Small intestine (tissue), 7 donors: Measurements from ENCODE around the gene CFAP43. TPM values are rescaled to one million over a fixed set of nuclear protein-coding genes. Genes with fewer than 3 reads are reported as not detected.

Source experiments
- DNase-seq, 2 donors: peaks; one replicate each; pipeline versions ENCODE4 v3.0.0 to v3.0.0-alpha.2; 2013
- FAIRE-seq: peaks from 2 replicates; lab custom pipeline; 2012; peaks lifted over from hg19 to GRCh38; lab: Jason Lieb, UNC
- H3K27ac ChIP-seq, 3 donors: one replicate each; pipeline ENCODE4 v1.5.1; 2013; ENCODE audit warnings: low read length in 2 of 3, mild to moderate bottlenecking in 2 of 3, control low read depth in 1 of 3, inconsistent platforms in 1 of 3, low read depth in 1 of 3, moderate library complexity in 1 of 3
- H3K27me3 ChIP-seq, 3 donors: one replicate each; pipeline ENCODE4 v1.6.1; 2013; ENCODE audit warnings: low read length in 3 of 3, inconsistent platforms in 1 of 3; ENCODE audit not compliant: control insufficient read depth in 3 of 3, insufficient read depth in 3 of 3
- H3K36me3 ChIP-seq, 3 donors: one replicate each; pipeline ENCODE4 v1.6.1; 2013; ENCODE audit warnings: low read length in 3 of 3, inconsistent platforms in 1 of 3, low read depth in 1 of 3, mild to moderate bottlenecking in 1 of 3, moderate library complexity in 1 of 3; ENCODE audit not compliant: control insufficient read depth in 3 of 3, insufficient read depth in 2 of 3
- H3K4me1 ChIP-seq, 3 donors: one replicate each; pipeline ENCODE4 v1.6.1; 2013; ENCODE audit warnings: low read length in 2 of 3, inconsistent platforms in 1 of 3, low read depth in 1 of 3, mild to moderate bottlenecking in 1 of 3, moderate library complexity in 1 of 3; ENCODE audit not compliant: control insufficient read depth in 3 of 3, insufficient read depth in 2 of 3
- H3K4me3 ChIP-seq, 3 donors: one replicate each; pipeline ENCODE4 v1.5.1; 2013; ENCODE audit warnings: low read length in 3 of 3, control low read depth in 1 of 3, inconsistent platforms in 1 of 3, low read depth in 1 of 3, mild to moderate bottlenecking in 1 of 3, moderate library complexity in 1 of 3
- H3K9me3 ChIP-seq, 2 donors: one replicate each; pipeline ENCODE4 v1.6.1; 2013; ENCODE audit warnings: low read depth in 1 of 2, low read length in 1 of 2; ENCODE audit not compliant: control insufficient read depth in 2 of 2, insufficient read depth in 1 of 2
- WGBS, 3 donors: extraction: QIAGEN DNeasy Blood & Tissue Kit; methylation state at CpG; one replicate each; pipeline ENCODE4 v1.1.7; 2013; 5-methylcytosine and 5-hydroxymethylcytosine counted together
- polyA plus RNA-seq, 4 donors: library from polyadenylated mRNA; stranded (reverse) in 3 of 4; unstranded in 1 of 4; fragments of 200-250 nt in 3 of 4; fragments of 120-200 nt in 1 of 4; gene quantifications; one replicate each; pipeline versions ENCODE4 v1.2.1 to v1.2.3, GENCODE V29; 2013
- donor health status: healthy with polysubstance abuse.
- donor health status: control.
- donor health status: control.
- donor health status: Bipolar disorder and iron deficiency.
- donor health status: healthy.

Gene CFAP43
- polyA plus RNA-seq, 4 donors: 0.21 to 7.2 TPM; not detected in 2

DNA sequence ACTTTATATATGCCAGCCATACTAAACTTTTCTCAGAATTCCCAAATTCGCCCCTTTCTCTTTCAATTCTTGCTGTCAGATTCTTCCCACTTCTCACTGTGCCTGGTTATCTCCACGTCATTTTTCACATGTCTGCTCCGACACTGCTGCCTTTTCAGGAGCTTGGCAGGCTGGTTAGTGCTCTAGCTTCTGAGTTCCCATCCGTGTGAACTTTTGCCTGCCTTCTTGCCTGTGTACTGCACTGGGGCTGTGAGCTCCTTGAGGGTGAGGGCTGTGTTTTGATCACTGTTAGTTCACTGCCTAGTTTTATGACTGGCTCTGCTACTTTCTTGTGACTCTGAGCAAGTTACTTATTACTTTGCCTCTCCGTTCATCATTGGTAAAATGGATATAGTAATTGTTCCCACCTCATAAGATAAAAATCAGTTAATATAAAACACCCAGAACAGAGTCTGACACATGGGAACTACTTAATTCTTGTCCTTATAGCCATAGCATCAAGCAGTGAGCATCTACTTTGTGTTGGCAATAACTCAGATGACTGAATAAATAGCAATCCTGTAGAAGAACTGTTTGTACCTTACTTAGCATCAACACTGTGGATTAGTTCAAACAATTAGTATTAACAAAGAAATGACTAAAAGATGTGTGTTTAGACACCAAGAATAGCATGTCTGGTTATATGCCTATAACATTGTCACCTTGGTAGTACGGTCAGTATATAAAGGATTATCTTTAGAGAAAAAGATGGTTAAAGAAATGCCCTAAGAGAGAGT lies 28.0 kb upstream of the CFAP43 start:
- H3K4me3 ChIP-seq: no peak overlapping the region
- H3K9me3 ChIP-seq: no peaks in the 10 kb centered on the region
- peak overlapping the region in 2 of 3 donors; percentile 24 to 59 for H3K27ac ChIP-seq
- 75 to 80% (median 77%) methylated on average over 6 of the region's 6 CpGs for WGBS, 3 donors
- FAIRE-seq (no peak), DNase-seq (peak in 1 of 2 donors; percentile 52)
- peaks cover 11 to 32% (median 16%) of the 10 kb centered on the region in 3 donors for H3K36me3 ChIP-seq
- H3K4me1 ChIP-seq: peaks cover 6 to 31% (median 6%) of the 10 kb centered on the region in 3 donors
- no peaks in the 10 kb centered on the region for H3K27me3 ChIP-seq

DNA sequence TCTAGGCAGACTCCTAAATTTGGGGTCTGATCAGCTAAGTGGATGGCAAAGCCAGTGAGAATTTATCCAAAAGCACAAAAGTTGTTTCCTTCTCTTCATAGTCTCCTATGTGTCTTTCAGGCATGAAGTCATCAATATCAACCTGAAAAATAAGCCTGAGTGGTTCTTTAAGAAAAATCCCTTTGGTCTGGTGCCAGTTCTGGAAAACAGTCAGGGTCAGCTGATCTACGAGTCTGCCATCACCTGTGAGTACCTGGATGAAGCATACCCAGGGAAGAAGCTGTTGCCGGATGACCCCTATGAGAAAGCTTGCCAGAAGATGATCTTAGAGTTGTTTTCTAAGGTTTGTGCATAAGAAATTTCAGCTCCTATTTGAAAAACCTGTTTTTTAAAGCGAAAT lies 27.3 kb upstream of the CFAP43 start:
- H3K27ac ChIP-seq: peak overlapping the region in 2 of 3 donors; percentile 24 to 59
- peaks cover 11 to 32% (median 16%) of the 10 kb centered on the region in 3 donors for H3K36me3 ChIP-seq
- H3K4me1 ChIP-seq: peaks cover 5 to 27% (median 6%) of the 10 kb centered on the region in 3 donors
- DNase-seq: no peak
- no peak overlapping the region for H3K4me3 ChIP-seq
- H3K27me3 ChIP-seq: no peaks in the 10 kb centered on the region
- no peaks in the 10 kb centered on the region for H3K9me3 ChIP-seq
- 86 to 93% (median 90%) methylated on average over 3 of the region's 3 CpGs for WGBS, 3 donors
- FAIRE-seq: no peak

DNA sequence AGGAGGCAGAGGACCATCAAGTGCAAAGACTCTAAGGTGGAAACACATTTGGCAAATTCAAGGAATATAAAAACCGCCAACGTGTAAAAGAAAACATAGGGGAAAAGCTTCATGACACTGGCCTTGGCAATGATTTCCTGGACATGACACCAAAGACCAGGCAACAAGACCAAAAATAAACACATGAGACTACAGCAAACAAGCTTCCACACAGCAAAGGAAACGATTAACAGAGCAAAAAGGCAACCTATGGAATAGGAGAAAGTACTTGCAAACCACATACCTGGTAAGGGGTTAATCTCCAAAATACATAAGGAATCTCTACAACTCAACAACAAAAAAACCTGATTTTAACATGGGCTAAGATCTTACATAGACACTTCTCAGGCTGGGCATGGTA lies 26.0 kb upstream of the CFAP43 start:
- peaks cover 11 to 32% (median 15%) of the 10 kb centered on the region in 3 donors for H3K4me1 ChIP-seq
- WGBS, 3 donors: 83 to 86% (median 83%) methylated on average over 3 of the region's 3 CpGs
- FAIRE-seq: no peak

DNA sequence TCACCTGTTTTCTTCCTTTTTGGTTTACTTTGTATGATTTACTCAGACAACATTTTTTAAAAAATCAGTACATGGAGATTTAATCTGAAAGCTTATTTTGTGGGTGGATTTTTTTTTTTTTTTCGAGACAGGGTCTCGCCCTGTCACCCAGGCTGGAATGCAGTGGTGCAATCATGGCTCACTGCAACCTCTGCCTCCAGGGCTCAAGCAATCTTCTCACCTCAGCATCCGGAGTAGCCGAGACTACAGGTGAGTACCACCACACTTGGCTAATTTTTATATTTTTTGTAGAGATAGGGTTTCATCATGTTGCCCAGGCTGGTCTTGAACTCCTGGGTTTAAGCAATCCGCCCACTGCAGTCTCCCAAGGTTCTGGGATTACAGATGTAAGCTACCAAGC lies 25.1 kb upstream of the CFAP43 start:
- DNase-seq (no peak), FAIRE-seq (no peak)
- H3K4me3 ChIP-seq: no peak overlapping the region
- peaks cover 11 to 40% (median 15%) of the 10 kb centered on the region in 3 donors for H3K4me1 ChIP-seq
- H3K27ac ChIP-seq: peak overlapping the region in 1 of 3 donors; percentile 93
- WGBS, 3 donors: 93 to 97% (median 93%) methylated on average over 5 of the region's 5 CpGs
- no peaks in the 10 kb centered on the region for H3K27me3 ChIP-seq
- H3K9me3 ChIP-seq: peaks cover 0 to 2% of the 10 kb centered on the region in 2 donors
- peaks cover 11 to 28% (median 14%) of the 10 kb centered on the region in 3 donors for H3K36me3 ChIP-seq

More for the DNA sequence above, 26.0 kb upstream of the CFAP43 start:
- Histone ChIP-seq H3K27ac (no peak overlapping the region), H3K9me3 (no peaks in the 10 kb centered on the region), H3K27me3 (no peaks in the 10 kb centered on the region), H3K4me3 (no peak overlapping the region), H3K36me3 (peaks cover 11 to 32% (median 16%) of the 10 kb centered on the region in 3 donors)
- no peak for DNase-seq

DNA sequence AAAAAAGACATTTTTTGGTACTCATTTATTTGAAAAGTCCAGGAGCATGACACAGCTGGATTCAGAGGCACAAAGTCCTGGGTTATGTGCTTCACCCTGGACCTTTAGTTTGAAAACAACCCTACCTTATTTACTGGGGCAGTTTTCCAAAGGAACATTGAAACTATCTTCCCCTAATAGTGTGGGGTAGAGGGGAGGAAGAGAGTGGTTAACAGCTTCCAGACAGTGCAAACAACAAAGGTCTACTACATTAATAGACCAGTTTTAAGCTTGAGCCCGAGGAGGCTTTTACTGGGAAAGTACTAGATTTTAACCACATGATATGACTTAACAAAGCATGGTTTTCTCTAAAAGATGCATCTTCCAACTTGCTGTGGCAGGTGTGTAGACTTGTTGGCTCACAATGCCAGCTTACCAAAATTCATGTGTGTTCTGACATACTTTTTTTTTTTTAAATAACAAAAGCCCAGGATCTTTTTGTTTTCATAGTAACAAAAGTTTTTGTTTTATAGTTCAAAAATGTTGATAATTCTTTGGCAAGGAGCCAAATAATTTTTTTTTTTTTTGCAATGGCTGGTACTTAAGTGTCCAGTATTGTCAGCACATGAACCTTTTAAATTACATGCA lies 24.3 kb upstream of the CFAP43 start:
- Histone ChIP-seq H3K27me3 (no peaks in the 10 kb centered on the region), H3K4me1 (peaks cover 12 to 45% (median 13%) of the 10 kb centered on the region in 3 donors), H3K9me3 (peaks cover 0 to 4% of the 10 kb centered on the region in 2 donors), H3K27ac (peak overlapping the region; percentile 25 to 93 (median 64)), H3K36me3 (peaks cover 6 to 21% (median 9%) of the 10 kb centered on the region in 3 donors), H3K4me3 (peak overlapping the region in 2 of 3 donors; percentile 33 to 80)
- DNase-seq (peak; percentile 45 to 49), FAIRE-seq (no peak)
- WGBS, 3 donors: 0 to 13% (median 7%) methylated on average over 1 of the region's 1 CpG

GRCh38 chr10:104255311-104255981 lies 23.3 kb upstream of the CFAP43 start:
- peaks cover 12 to 46% (median 13%) of the 10 kb centered on the region in 3 donors for H3K4me1 ChIP-seq
- peak; percentile 75 to 79 for DNase-seq
- H3K27ac ChIP-seq: peak overlapping the region; percentile 89 to 97 (median 93)
- FAIRE-seq: no peak
- H3K27me3 ChIP-seq: no peaks in the 10 kb centered on the region
- peaks cover 6 to 18% (median 9%) of the 10 kb centered on the region in 3 donors for H3K36me3 ChIP-seq
- peak overlapping the region; percentile 80 to 86 (median 82) for H3K4me3 ChIP-seq
- 1% methylated on average over 12 of the region's 12 CpGs for WGBS, 3 donors
- H3K9me3 ChIP-seq: peaks cover 0 to 4% of the 10 kb centered on the region in 2 donors

DNA sequence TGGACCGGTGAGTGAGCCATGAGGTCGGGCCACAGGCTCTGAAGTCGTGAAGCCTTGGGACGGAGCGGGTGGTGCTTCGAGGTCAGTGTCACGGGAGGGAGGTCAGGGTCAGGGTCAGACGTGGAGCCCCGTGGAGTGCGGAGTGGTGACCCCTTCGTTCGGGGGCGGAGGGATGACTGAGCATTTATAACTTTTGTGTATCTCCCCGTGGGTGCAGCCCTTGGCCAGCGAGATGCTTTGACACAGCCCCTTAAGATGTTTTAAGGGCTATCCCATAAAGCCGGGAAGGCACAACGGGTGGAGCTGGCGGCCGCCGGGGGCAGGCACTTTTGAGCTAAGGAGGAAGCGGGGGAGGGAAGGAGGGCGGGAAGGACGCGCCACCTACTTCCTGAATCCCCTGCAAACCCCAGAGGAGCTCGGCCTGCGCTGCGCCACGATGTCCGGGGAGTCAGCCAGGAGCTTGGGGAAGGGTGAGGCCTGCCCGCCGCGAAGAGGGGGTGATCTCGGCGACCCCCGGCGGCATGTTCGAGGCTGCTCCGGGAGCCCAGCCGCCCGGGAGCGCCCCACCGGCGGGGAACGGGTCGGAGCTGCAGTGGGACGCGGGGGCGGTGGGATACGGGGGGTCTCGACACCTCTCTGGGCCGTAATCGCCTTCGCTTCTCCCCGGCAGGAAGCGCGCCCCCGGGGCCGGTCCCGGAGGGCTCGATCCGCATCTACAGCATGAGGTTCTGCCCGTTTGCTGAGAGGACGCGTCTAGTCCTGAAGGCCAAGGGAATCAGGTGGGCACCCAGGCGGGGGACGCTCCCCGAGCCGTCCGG lies 22.5 kb upstream of the CFAP43 start, which contains the start of gene GSTO1:
GSTO1 (plus strand) TSS at position 400 of the 818 bp plus-strand sequence; CDS start at position 437, 37 bp downstream.
- FAIRE-seq: no peak
- WGBS, 3 donors: 1% methylated on average over 61 to 69 of the region's 69 CpGs

More for the DNA sequence above, 22.5 kb upstream of the CFAP43 start, which contains the start of gene GSTO1:
- Histone ChIP-seq H3K27me3 (no peaks in the 10 kb centered on the region), H3K4me3 (peak within 1 kb of the TSS; percentile 80 to 86 (median 82)), H3K9me3 (peaks cover 0 to 4% of the 10 kb centered on the region in 2 donors), H3K27ac (peak within 1 kb of the TSS; percentile 89 to 97 (median 93)), H3K36me3 (peaks cover 6 to 15% (median 7%) of the 10 kb centered on the region in 3 donors), H3K4me1 (peaks cover 12 to 48% (median 12%) of the 10 kb centered on the region in 3 donors)
- peak; percentile 64 to 78 for DNase-seq
